RWPE1 (cell line): ENCODE results near the gene NT5E.

Experiments used
- CTCF ChIA-PET: fragments of 350-600 bp; sonication (Branson Sonifier 250); formaldehyde crosslinking; extraction: SDS; loops from one replicate; lab custom pipeline; 2021; lab: Yijun Ruan, JAX
- POLR2A ChIA-PET: fragments of 400-600 bp; formaldehyde crosslinking; extraction: SDS; loops from one replicate; lab custom pipeline; 2020; ENCODE audit warnings: antibody characterized with exemption; ENCODE audit not compliant: low non-redundant PET; lab: Yijun Ruan, JAX
- DNase-seq: peaks from one replicate; pipeline ENCODE4 v3.0.0; 2012; ENCODE audit warnings: low spot score
- H3K27ac ChIP-seq: fragments of 450-650 bp; 2 replicates; pipeline ENCODE4 v1.5.1; 2017
- TF ChIP-seq, protein P1 (sequence below): fragments of 450-650 bp; conservative IDR thresholded peaks from 2 replicates; pipeline ENCODE4 v1.5.1; 2017; ENCODE audit warnings: low read depth, mild to moderate bottlenecking

Gene NT5E

DNA sequence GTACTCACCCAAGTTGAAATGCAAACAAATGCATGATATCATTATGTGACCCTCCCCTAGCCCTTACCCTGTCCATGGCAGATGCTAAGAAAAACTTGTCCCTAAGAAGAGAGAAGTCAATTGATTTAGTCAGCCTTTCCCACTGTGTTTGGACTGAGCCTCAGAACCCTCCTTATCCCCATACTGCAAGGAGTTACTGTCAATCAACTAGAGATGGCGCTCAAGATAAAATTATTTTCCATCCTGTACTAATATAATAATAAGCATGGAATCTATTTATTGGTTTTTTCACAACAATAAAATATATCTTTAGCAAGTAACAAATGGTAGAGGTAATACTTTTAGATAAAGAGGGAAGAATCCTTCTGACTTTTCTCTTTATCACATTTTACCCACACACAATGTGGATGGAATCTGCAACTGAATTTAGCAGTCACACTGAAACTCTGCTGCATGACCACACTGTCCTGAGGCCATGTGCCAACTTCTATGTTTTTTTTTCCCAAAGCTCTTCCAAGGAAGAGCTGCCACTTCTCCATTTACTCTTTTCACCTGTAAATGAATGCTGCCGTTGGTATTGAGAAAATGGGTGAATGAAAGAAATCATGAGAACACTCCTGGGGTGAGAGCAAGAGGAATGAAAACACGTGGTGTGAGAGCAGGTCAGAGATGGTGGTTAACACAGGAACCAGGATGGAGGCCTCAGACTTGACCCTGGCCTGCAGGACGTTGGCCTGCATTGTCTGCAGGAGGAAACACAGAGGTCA is 10.5 kb downstream of the NT5E start:
- ChIA-PET POLR2A (no interaction called here), CTCF (no interaction called here)
- H3K27ac ChIP-seq, result peak overlapping the region; percentile 50; the same call in 1 of the 2 replicates
- no peak for DNase-seq
- TF ChIP-seq, protein P1, sequence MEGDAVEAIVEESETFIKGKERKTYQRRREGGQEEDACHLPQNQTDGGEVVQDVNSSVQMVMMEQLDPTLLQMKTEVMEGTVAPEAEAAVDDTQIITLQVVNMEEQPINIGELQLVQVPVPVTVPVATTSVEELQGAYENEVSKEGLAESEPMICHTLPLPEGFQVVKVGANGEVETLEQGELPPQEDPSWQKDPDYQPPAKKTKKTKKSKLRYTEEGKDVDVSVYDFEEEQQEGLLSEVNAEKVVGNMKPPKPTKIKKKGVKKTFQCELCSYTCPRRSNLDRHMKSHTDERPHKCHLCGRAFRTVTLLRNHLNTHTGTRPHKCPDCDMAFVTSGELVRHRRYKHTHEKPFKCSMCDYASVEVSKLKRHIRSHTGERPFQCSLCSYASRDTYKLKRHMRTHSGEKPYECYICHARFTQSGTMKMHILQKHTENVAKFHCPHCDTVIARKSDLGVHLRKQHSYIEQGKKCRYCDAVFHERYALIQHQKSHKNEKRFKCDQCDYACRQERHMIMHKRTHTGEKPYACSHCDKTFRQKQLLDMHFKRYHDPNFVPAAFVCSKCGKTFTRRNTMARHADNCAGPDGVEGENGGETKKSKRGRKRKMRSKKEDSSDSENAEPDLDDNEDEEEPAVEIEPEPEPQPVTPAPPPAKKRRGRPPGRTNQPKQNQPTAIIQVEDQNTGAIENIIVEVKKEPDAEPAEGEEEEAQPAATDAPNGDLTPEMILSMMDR, result no peak

DNA sequence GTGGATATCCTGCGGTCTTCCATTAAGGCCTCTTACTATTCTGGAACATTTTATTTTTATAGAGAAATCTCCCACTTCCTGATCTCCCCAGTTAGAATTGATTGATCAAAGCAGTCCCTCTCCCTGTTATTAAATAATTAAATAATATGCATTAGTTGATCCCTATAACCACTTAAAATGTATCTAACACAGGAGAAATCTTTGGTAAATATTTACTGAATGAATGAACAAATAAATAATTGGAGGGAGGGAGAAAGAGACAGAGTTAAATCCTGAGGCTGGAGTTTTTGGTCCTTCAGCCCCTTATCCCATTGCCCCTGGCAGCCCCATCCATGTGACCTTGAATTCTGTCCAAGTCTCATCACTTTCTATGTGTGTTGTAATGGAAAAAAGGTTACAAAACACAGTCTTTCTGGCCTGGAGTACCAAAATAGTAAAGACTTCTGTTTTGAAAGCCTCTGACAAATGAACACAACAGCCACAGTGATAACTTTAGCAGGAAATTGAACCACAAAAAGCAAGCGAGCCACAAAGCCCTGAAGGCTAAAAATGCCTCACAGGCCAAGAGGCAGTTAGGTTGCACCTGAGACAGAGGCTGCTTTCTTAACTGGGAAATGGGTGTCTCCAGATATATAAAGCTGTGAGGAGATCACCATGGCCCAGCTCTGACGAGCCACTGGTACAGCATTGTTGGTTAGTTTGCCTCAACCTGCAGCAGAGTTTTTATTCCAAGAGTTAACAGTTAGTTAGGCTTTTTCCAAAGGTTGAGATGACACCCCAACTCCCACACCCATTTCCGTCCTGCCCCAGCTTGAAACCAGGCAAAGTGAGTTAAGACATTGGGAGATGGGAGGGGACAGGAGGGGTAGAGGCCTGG is 11.3 kb downstream of the NT5E start:
- CTCF ChIA-PET, result no interaction called here
- TF ChIP-seq, protein P1, result no peak
- POLR2A ChIA-PET, result no interaction called here
- peak overlapping the region; percentile 64 for H3K27ac ChIP-seq
- no peak for DNase-seq

DNA sequence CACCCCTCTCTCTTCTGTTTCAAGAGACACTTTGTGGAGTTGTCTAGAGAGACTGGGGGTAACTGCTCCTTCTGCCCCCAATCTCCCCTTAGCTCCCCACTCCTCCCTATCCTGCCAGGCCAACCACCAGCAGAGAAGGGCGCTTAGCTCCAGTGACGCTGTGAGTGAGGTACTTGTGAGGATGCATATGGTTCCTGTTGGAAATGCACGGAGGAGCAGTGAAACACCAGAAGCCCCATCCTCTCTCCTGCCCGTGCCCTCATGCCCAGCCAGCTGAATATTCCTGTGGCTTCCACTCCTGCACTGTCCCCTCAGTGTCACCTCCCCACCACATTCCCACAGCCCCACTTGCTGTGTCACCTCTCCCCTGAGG is 11.9 kb downstream of the NT5E start:
- ChIA-PET CTCF (interaction anchor here (0.7 kb wide), 1 partner anchor 776 kb away, joined by 3 read pairs; no protein-coding TSS in a partner anchor), POLR2A (no interaction called here)
- TF ChIP-seq, protein P1, result no peak
- no peak for DNase-seq
- H3K27ac ChIP-seq, result peak overlapping the region; percentile 64

DNA sequence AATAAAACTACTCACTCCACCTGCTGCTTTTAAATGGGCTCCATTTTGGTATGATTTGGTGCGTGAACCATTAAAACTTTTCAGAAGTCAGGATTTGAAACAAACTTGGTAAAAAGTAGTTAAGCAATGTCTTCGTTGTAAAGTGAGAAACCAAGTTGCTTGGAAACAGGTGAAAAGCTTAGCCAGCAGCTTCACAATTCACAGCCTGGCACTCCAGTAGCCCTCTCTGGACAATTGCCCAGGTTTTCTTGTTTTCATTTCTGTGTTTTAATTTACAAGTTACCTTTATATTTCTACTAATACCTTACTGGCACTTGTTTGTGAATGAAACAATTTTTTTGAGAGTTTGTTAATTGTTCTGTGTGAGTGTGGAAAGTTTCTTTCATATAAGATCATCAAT is 12.8 kb downstream of the NT5E start:
- TF ChIP-seq, protein P1, result no peak
- POLR2A ChIA-PET, result no interaction called here
- no peak for DNase-seq
- H3K27ac ChIP-seq, result no peak overlapping the region
- CTCF ChIA-PET, result interaction anchor here (0.7 kb wide), 1 partner anchor 650 kb away, joined by 4 read pairs; no protein-coding TSS in a partner anchor

DNA sequence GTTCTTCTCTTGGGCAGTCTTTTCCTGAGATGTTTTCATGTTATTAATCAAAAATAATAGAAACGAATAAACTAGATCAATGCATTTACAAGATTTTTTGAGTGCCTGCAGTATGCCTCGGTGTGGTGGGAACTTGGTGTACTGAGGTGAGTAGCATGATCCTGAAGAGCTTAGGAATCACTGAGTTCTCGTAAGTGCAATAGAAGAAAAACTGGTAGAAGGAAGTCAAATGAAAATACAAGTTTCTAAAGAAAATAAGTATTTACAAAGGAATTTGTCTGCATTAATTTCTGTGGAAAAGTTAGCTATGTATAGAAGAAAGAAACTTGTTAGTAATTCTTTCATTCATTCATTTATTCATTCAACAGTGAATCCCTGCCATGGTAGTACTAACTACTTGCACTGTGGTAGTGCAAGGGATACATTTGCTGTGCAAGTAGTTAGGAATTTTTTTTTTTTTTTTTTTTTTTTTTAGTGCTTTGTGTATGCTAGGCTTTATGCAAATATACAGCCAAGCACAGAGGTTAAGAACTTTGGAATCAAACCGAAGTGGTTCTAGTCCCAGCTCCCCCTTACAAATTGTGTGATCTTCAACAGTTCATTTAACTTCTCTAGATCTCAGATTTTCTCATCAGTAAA is 13.9 kb downstream of the NT5E start:
- TF ChIP-seq, protein P1, result no peak
- ChIA-PET CTCF (interaction anchor here (0.7 to 1.0 kb wide), 3 partner anchors 14 to 109 kb away, joined by 4 to 6 read pairs (median 4); partner anchors contain the start of gene NT5E), POLR2A (interaction anchor here (1.6 to 2.0 kb wide), 2 partner anchors 12 to 14 kb away, joined by 4 to 24 read pairs; partner anchors contain the start of gene NT5E)
- no peak for DNase-seq
- peak overlapping the region; percentile 89 for H3K27ac ChIP-seq
